ENCODE results near the gene NIPA2. TPM values are rescaled to one million over a fixed set of nuclear protein-coding genes. Genes with fewer than 3 reads are reported as not detected.

NIPA2 gene
- total and polyA plus RNA-seq, 4 donors = 11.7 to 31.6 (median 20.9) TPM

DNA sequence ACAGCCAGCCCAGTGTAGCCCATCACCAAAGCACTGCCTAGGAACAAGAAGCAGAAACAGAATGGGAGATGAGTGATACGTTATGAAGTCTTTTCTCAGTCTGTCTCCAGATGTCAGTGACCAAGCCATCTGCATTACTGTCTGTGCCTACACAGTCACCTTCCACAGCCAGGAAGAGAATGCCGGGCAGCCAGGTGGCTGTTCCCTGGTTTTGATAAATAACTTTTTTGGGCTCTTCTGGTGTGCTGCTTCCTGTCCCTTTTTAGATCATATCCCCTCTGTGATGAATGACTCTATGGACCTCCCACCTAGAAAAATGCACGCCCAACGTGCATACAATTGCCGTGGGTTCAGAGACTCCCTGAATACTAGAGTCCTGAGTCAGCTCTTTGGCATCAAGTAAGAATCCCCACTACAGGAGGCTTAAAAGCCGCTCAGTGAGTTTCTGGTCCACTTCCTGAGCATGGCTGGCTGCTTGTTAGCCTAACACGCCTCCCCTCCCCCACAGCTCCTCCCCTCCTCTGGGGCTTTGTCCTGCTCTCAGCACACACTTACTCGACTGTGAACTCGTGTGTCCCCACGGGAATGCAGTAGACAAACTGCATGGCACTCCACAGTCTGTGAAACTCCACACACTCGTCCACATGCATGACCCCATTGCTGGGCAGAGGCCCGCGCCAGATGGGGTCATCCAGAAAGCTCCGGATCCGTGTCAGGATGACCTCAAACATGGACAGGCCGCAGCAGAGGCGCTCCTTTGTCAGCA is 34.7 kb downstream of the NIPA2 start (continued):
- TF ChIP-seq EGR1 (IDR thresholded peaks at IDR 0.05; ENCODE audit: low read depth in 2 of 2) (no peak), NR2F2 (IDR thresholded peaks at IDR 0.05) (no peak), HNF4A (conservative IDR thresholded peaks at IDR 0.05) (no peak), FOXA1 (IDR thresholded peaks at IDR 0.05) (no peak), YY1 (IDR thresholded peaks at IDR 0.05) (no peak)
- TF ChIP-seq, protein P1, sequence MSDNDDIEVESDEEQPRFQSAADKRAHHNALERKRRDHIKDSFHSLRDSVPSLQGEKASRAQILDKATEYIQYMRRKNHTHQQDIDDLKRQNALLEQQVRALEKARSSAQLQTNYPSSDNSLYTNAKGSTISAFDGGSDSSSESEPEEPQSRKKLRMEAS (IDR thresholded peaks at IDR 0.05) = no peak

DNA sequence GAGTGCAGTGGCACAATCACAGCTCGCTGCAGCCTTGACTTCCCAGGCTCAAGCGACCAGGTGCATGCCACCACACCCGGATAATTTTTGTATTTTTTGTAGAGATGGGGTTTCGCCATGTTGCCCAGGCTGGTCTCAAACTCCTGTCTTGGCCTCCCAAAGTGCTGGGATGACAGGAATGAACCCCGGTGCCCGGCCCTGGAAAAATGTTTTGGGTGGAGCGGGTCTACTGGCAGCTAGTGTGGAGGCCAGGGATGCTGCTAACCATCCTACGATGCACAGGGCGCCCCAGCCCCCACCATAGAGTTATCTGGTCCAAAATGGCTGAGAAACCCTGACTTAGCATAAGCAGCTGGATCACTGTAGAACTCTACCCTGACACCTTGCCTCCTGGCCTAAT is 35.4 kb downstream of the NIPA2 start:
- 97% methylated on average over 9 of the region's 9 CpGs for WGBS
- Histone ChIP-seq H3K36me3 (ENCODE audit: control insufficient read depth in 4 of 4, insufficient read depth in 3 of 4, low read depth in 1 of 4, low read length in 3 of 4) (peaks cover 8 to 87% (median 50%) of the 10 kb centered on the region in 4 donors), H3K9ac (ENCODE audit: low read depth in 1 of 2, low read length in 2 of 2) (no peak overlapping the region), H3K9me3 (ENCODE audit: control insufficient read depth in 4 of 4, low read length in 3 of 4) (peaks cover 0 to 4% (median 0%) of the 10 kb centered on the region in 4 donors), H3K27me3 (ENCODE audit: control insufficient read depth in 4 of 4, insufficient read depth in 4 of 4, low read length in 3 of 4) (no peaks in the 10 kb centered on the region), H3K27ac (ENCODE audit: low read depth in 1 of 2, low read length in 2 of 2) (no peak overlapping the region), H3K4me3 (ENCODE audit: low read depth in 1 of 3, low read length in 3 of 3) (no peak overlapping the region), H3K4me1 (ENCODE audit: control insufficient read depth in 4 of 4, insufficient read depth in 4 of 4, low read length in 3 of 4) (no peaks in the 10 kb centered on the region)
- no peak for TF ChIP-seq JUND (IDR thresholded peaks at IDR 0.05)
- TF ChIP-seq SP1 (IDR thresholded peaks at IDR 0.05) = no peak
- TF ChIP-seq EGR1 (IDR thresholded peaks at IDR 0.05; ENCODE audit: low read depth in 2 of 2) = no peak
- no peak for TF ChIP-seq GABPA (IDR thresholded peaks at IDR 0.05 in 1 of 2, conservative IDR thresholded peaks at IDR 0.05 in 1 of 2)
- no peak for TF ChIP-seq YY1 (IDR thresholded peaks at IDR 0.05)
- DNase-seq (ENCODE audit: low spot score) = no peak

DNA sequence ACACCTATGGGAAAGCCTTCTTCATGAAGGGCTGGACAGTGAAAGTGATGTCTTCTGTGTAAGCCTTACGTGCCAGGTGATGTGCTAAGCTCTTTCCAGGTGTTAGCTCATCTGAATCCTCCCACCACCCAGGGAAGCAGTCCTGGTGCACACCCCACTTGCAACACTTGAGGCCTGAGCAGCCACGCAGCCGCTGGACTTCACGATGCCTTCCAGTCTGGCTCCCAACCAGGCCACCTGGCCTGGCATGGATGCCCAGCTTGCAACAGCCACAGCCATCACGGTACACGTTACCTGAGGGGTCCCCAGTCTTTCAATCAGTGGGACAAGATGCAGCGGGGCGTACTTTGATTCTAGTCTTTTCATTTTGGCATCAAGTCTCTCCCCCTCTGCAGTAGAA is 35.8 kb downstream of the NIPA2 start:
- Histone ChIP-seq H3K9me3 (ENCODE audit: control insufficient read depth in 4 of 4, low read length in 3 of 4) (peaks cover 0 to 4% (median 0%) of the 10 kb centered on the region in 4 donors), H3K27me3 (ENCODE audit: control insufficient read depth in 4 of 4, insufficient read depth in 4 of 4, low read length in 3 of 4) (no peaks in the 10 kb centered on the region), H3K4me3 (ENCODE audit: low read depth in 1 of 3, low read length in 3 of 3) (no peak overlapping the region), H3K27ac (ENCODE audit: low read depth in 1 of 2, low read length in 2 of 2) (no peak overlapping the region), H3K36me3 (ENCODE audit: control insufficient read depth in 4 of 4, insufficient read depth in 3 of 4, low read depth in 1 of 4, low read length in 3 of 4) (peaks cover 8 to 86% (median 48%) of the 10 kb centered on the region in 4 donors), H3K4me1 (ENCODE audit: control insufficient read depth in 4 of 4, insufficient read depth in 4 of 4, low read length in 3 of 4) (no peaks in the 10 kb centered on the region), H3K9ac (ENCODE audit: low read depth in 1 of 2, low read length in 2 of 2) (no peak overlapping the region)
- WGBS = 98% methylated on average over 8 of the region's 8 CpGs
- DNase-seq (ENCODE audit: low spot score) = no peak
- TF ChIP-seq, protein P2, sequence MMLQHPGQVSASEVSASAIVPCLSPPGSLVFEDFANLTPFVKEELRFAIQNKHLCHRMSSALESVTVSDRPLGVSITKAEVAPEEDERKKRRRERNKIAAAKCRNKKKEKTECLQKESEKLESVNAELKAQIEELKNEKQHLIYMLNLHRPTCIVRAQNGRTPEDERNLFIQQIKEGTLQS (IDR thresholded peaks at IDR 0.05) = no peak
- TF ChIP-seq, protein P3, sequence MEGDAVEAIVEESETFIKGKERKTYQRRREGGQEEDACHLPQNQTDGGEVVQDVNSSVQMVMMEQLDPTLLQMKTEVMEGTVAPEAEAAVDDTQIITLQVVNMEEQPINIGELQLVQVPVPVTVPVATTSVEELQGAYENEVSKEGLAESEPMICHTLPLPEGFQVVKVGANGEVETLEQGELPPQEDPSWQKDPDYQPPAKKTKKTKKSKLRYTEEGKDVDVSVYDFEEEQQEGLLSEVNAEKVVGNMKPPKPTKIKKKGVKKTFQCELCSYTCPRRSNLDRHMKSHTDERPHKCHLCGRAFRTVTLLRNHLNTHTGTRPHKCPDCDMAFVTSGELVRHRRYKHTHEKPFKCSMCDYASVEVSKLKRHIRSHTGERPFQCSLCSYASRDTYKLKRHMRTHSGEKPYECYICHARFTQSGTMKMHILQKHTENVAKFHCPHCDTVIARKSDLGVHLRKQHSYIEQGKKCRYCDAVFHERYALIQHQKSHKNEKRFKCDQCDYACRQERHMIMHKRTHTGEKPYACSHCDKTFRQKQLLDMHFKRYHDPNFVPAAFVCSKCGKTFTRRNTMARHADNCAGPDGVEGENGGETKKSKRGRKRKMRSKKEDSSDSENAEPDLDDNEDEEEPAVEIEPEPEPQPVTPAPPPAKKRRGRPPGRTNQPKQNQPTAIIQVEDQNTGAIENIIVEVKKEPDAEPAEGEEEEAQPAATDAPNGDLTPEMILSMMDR (IDR thresholded peaks at IDR 0.05; ENCODE audit: low read depth, low read length, missing input control) = no peak
- TF ChIP-seq EGR1 (IDR thresholded peaks at IDR 0.05; ENCODE audit: low read depth in 2 of 2) (no peak), NR2F2 (IDR thresholded peaks at IDR 0.05) (no peak), HNF4G (IDR thresholded peaks at IDR 0.05) (no peak), SP1 (IDR thresholded peaks at IDR 0.05) (no peak), HNF4A (conservative IDR thresholded peaks at IDR 0.05) (no peak), RAD21 (IDR thresholded peaks at IDR 0.05) (no peak), YY1 (IDR thresholded peaks at IDR 0.05) (no peak), TAF1 (conservative IDR thresholded peaks at IDR 0.05) (no peak)
- TF ChIP-seq, protein P4, sequence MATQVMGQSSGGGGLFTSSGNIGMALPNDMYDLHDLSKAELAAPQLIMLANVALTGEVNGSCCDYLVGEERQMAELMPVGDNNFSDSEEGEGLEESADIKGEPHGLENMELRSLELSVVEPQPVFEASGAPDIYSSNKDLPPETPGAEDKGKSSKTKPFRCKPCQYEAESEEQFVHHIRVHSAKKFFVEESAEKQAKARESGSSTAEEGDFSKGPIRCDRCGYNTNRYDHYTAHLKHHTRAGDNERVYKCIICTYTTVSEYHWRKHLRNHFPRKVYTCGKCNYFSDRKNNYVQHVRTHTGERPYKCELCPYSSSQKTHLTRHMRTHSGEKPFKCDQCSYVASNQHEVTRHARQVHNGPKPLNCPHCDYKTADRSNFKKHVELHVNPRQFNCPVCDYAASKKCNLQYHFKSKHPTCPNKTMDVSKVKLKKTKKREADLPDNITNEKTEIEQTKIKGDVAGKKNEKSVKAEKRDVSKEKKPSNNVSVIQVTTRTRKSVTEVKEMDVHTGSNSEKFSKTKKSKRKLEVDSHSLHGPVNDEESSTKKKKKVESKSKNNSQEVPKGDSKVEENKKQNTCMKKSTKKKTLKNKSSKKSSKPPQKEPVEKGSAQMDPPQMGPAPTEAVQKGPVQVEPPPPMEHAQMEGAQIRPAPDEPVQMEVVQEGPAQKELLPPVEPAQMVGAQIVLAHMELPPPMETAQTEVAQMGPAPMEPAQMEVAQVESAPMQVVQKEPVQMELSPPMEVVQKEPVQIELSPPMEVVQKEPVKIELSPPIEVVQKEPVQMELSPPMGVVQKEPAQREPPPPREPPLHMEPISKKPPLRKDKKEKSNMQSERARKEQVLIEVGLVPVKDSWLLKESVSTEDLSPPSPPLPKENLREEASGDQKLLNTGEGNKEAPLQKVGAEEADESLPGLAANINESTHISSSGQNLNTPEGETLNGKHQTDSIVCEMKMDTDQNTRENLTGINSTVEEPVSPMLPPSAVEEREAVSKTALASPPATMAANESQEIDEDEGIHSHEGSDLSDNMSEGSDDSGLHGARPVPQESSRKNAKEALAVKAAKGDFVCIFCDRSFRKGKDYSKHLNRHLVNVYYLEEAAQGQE (IDR thresholded peaks at IDR 0.05) = no peak
